HG03558 (cell line): ENCODE measurements around the gene SND1.

Experiments
- ATAC-seq: cut with Tn5 transposase; IDR thresholded peaks from one replicate; pipeline ENCODE4 v1.9.1; 2021; ENCODE audit warnings: moderate number of reproducible peaks; ENCODE audit not compliant: unreplicated experiment; ENCODE audit errors: extremely low read depth

Gene SND1

GRCh38 chr7:127651556-127652332 is at the start of gene SND1:
TSS of gene SND1 (plus strand) at chr7:127652194. CDS start at chr7:127652374, 180 bp downstream.
- ATAC-seq, result peak; percentile 96

- ATAC-seq, result no peak
Observed at GRCh38 chr7:127608446-127608845, 43.5 kb upstream of the SND1 start.

- no peak for ATAC-seq
Observed at GRCh38 chr7:127609297-127609696, 42.7 kb upstream of the SND1 start.

GRCh38 chr7:127612263-127612662 is 39.7 kb upstream of the SND1 start:
- ATAC-seq, result no peak

GRCh38 chr7:127616724-127617123 is 35.3 kb upstream of the SND1 start:
- ATAC-seq, result no peak

GRCh38 chr7:127618042-127618441 is 34.0 kb upstream of the SND1 start, which contains the start of gene PAX4:
TSS of gene PAX4 (minus strand) at chr7:127618142. CDS start at chr7:127615928, 2,214 bp downstream.
- no peak for ATAC-seq

GRCh38 chr7:127618775-127619174 is 33.2 kb upstream of the SND1 start:
- no peak for ATAC-seq

GRCh38 chr7:127619681-127620405 is 32.2 kb upstream of the SND1 start:
- no peak for ATAC-seq

GRCh38 chr7:127620406-127621233 is 31.4 kb upstream of the SND1 start:
- no peak for ATAC-seq

GRCh38 chr7:127625331-127625730 is 26.7 kb upstream of the SND1 start:
- ATAC-seq, result no peak

- ATAC-seq, result no peak
Observed at GRCh38 chr7:127628445-127628844, 23.5 kb upstream of the SND1 start.

GRCh38 chr7:127629268-127629854 is 22.6 kb upstream of the SND1 start:
- ATAC-seq, result peak; percentile 70

GRCh38 chr7:127632276-127632910 is 19.6 kb upstream of the SND1 start:
- no peak for ATAC-seq

- ATAC-seq, result no peak
Observed at GRCh38 chr7:127635659-127636285, 16.2 kb upstream of the SND1 start.

GRCh38 chr7:127638197-127638596 is 13.8 kb upstream of the SND1 start:
- no peak for ATAC-seq

GRCh38 chr7:127644484-127644883 is 7.5 kb upstream of the SND1 start:
- ATAC-seq, result no peak

GRCh38 chr7:127647636-127648035 is 4.4 kb upstream of the SND1 start:
- no peak for ATAC-seq

GRCh38 chr7:127648986-127649385 is 3.0 kb upstream of the SND1 start:
- ATAC-seq, result no peak

- no peak for ATAC-seq
Observed at GRCh38 chr7:127650847-127651555, 993 bp upstream of the SND1 start.
